Measurements from ENCODE around the gene LRIT3.
A peak's percentile ranks its signal among the peaks of the same experiment; 100 is the strongest.
"Not testable (repeated sequence)": the region's sequence is repeated elsewhere in the genome, so short reads cannot be mapped to it uniquely, and the experiment has no call there.

The LRIT3 gene

DNA sequence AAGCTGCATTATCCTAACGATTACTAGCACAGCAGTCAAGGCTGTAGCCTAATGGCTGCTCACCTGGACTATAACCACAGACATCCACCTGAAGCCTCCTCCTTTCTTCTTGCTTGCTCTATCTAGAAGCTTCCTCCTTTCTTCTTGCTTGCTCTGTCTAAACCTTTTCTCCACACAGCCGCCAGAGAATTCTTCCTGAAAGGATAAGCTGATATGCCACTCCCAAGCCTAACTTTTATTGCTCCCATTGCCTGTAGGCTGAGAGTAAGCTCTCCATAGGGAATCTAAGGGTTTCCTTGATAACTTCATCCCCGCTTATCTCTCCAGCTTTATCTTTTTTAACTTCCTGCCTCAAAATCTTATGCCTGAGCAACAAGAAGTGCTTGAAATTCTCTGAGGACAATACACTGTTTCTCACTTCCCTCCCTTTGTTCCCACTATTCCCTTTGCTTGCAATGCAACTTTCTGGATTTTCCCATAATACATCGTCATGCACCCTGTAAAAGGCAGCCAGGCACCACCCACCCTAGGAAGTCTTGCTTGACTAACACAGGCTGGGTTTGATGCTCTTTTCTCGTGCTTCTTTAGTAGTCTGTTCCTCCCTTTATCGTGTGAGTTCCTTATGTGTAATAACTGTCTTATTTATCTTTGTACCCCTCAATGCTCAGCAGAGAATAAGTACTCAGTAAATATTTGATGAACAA is 1.4 kb upstream of the LRIT3 start:
- no peak for FAIRE-seq
- DNase-seq (ENCODE audit: insufficient read length, low spot score), result no peak
- TF ChIP-seq, protein P1, sequence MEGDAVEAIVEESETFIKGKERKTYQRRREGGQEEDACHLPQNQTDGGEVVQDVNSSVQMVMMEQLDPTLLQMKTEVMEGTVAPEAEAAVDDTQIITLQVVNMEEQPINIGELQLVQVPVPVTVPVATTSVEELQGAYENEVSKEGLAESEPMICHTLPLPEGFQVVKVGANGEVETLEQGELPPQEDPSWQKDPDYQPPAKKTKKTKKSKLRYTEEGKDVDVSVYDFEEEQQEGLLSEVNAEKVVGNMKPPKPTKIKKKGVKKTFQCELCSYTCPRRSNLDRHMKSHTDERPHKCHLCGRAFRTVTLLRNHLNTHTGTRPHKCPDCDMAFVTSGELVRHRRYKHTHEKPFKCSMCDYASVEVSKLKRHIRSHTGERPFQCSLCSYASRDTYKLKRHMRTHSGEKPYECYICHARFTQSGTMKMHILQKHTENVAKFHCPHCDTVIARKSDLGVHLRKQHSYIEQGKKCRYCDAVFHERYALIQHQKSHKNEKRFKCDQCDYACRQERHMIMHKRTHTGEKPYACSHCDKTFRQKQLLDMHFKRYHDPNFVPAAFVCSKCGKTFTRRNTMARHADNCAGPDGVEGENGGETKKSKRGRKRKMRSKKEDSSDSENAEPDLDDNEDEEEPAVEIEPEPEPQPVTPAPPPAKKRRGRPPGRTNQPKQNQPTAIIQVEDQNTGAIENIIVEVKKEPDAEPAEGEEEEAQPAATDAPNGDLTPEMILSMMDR (IDR thresholded peaks at IDR 0.05; ENCODE audit: insufficient read depth, missing control alignments), result no peak

DNA sequence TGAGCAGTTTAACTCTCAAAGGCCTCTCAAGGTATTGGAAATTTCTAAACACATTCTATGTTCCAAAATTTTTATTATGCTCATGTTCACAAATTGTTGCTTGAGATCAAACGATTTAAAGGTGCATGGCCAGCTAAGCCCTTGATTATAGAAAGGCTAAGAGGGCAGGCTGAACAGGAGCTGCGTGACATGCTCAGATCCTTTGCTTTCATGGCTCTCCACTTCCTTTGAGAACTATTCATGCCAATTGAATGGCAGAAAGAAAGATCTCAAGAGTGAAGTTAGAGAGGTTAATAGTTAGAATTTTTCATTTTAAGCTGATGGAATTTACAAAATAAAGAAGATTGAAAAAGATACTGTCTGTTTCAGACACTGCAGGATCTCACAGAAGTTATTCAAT is 594 bp downstream of the LRIT3 start:
- FAIRE-seq, result peak; percentile 60
- TF ChIP-seq, protein P1 (IDR thresholded peaks at IDR 0.05; ENCODE audit: insufficient read depth, missing control alignments), result no peak
- DNase-seq (ENCODE audit: insufficient read length, low spot score), result no peak

- DNase-seq (ENCODE audit: insufficient read length, low spot score) (no peak), FAIRE-seq (no peak)
- TF ChIP-seq, protein P1 (IDR thresholded peaks at IDR 0.05; ENCODE audit: insufficient read depth, missing control alignments), result no peak
These were observed 2.7 kb downstream of the LRIT3 start for GRCh38 chr4:109850601-109851000.

GRCh38 chr4:109859426-109860300 is 11.8 kb downstream of the LRIT3 start:
- not testable (repeated sequence) for FAIRE-seq; DNase-seq (ENCODE audit: insufficient read length, low spot score)

GRCh38 chr4:109861271-109861670 is 13.4 kb downstream of the LRIT3 start:
- DNase-seq (ENCODE audit: insufficient read length, low spot score) (no peak), FAIRE-seq (no peak)
- TF ChIP-seq, protein P1 (IDR thresholded peaks at IDR 0.05; ENCODE audit: insufficient read depth, missing control alignments), result no peak

DNA sequence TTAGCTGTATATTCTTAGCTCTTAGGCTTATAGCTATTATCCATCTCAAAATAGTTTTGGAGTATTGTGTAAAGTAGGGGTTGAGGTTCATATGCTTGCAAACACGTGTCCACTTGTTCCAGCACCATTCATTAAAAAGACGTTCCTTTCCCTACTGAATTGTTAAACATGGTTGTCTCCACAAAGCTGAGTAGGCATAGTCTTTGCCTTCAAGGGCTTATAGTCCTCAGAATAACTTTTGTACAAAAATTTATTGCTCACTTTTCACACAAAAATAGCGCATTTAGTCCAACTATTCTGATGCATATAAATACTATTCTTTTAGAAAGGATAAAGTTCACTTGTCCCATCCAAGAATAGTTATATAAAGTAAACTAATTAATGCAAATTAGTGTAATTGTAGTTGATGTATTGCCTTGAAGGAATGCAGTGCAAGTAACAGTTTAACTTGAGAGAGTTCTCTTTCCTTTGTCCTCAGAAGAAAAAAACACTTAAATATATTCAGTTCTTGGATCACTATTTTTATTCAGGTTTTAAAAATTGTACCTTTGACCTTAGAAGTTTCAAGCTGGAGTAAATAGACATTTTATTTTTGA is 14.1 kb downstream of the LRIT3 start:
- TF ChIP-seq, protein P1 (IDR thresholded peaks at IDR 0.05; ENCODE audit: insufficient read depth, missing control alignments), result no peak
- DNase-seq (ENCODE audit: insufficient read length, low spot score), result no peak
- no peak for FAIRE-seq

GRCh38 chr4:109864134-109864533 is 16.2 kb downstream of the LRIT3 start:
- no peak for DNase-seq (ENCODE audit: insufficient read length, low spot score)
- TF ChIP-seq, protein P1 (IDR thresholded peaks at IDR 0.05; ENCODE audit: insufficient read depth, missing control alignments), result no peak
- FAIRE-seq, result no peak

Measured in D721Med (cell line).